Measurements from ENCODE around the gene SCGB1C2.
"Not testable (repeated sequence)": the region's sequence is repeated elsewhere in the genome, so short reads cannot be mapped to it uniquely, and the experiment has no call there.

Gene SCGB1C2

DNA sequence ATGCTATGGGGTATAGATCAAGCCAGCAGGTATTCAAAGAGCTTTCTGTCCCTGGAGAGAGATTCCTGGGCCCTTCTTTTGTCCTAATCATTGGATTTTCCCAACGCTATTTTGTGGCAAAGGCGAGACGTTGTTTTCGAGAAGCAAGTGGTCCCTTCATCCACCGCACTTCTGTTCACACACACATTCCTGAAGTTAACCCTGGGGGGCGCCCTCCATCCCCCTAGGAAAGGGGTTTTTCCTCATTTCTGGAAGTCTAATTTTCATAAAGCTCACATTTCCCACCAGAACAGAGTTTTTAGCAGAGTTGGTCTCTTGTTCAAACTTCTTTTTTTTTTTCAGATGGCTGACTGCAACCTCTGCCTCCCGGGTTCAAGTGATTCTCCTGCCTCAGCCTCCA is 11.9 kb downstream of the SCGB1C2 start:
- DNase-seq = no peak

DNA sequence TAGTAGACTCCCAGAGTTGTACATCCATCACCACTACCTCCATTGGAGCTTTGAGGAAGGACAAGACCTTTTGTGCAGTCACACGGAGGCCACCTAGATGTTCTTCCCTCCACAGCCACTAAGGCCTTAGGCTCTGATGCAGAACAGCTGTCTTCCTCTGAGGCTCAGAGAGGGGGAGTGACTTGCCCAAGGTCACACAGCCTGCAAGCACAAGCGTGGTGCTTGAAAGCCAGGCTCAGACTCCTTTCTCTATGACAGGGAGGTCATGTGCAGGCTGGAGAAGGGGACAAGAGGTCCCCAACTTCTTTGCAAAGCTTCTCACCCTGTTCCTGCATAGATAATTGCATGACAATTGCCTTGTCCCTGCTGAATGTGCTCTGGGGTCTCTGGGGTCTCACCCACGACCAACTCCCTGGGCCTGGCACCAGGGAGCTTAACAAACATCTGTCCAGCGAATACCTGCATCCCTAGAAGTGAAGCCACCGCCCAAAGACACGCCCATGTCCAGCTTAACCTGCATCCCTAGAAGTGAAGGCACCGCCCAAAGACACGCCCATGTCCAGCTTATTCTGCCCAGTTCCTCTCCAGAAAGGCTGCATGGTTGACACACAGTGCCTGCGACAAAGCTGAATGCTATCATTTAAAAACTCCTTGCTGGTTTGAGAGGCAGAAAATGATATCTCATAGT is 12.7 kb downstream of the SCGB1C2 start:
- no peak for DNase-seq

DNA sequence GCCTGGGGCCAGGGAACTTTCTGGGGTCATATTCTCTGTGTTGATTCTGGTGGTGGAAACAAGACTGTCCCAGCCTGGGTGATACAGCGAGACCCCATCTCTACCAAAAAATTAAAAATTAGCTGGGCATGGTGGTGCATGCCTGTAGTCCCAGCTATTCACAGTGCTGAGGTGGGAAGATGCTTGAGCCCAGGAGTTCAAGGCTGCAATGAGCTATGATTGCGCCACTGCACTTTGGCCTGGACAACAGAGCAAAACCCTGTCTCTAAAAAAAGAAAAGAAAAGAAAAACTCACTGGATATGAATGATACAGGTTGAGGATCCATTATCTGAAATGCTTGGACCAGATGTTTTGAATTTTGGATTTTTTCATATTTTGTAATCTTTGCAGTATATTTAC is 13.6 kb downstream of the SCGB1C2 start:
- no peak for DNase-seq

DNA sequence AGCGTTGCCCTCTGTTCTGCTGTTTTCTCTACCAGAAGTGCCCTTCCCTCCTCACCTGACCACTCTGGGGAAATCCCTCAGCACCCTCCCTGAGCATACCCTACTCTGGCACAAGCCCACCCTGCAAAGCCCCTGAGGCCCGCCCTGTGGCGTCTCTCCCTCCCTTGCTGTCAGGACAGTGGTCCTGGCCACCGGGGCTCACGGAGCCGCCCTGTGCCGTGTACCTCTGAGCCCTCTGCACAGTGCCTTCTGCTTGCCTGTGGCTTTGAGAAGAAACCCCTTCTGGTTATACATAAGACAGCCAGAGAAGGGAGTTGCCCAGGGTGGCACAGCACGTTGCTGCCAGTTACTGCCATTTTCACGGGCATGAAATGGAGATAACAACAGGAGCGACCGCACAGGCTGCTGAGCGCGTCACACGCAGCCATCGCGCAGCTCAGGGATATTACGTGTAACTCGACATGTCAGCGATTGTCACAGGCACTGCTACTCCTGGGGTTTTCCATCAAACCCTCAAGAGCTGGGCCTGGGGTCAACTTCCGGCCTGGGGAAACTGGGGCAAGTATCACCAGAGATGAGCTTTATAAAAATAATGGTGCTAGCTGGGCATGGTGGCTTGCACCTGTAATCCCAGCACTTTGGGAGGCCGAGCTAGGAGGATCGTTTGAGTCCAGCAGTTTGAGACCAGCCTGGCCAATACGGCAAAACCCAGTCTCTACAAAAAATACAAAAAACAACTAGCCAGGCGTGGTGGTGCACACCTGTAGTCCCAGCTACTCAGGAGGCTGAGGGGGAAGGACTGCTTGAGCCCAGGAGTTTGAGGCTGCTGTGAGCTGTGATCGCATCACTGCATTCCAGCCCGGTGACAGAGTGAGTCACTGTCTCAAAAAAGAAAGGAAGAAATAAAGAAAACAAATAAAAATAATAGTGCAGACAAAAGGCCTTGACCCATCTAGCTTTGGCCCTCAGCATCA is 14.8 kb downstream of the SCGB1C2 start:
- no peak for DNase-seq

DNA sequence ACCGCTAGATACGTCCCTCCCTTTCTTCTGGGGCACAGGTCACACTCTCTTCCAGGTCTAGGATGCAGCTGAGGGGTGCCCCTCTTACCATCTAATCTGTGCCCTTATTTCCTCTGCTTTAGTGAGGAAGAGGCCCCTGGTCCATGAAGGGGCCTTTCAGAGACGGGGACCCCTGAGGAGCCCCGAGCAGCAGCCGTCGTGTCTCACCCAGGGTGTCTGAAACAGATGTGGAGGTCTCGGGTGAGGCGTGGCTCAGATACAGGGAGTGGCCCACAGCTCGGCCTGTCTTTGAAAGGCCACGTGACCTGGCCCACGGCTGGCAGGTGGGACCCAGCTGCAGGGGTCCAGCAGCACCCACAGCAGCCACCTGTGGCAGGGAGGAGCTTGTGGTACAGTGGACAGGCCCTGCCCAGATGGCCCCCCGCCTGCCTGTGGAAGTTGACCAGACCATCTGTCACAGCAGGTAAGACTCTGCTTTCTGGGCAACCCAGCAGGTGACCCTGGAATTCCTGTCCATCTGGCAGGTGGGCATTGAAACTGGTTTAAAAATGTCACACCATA is 15.6 kb downstream of the SCGB1C2 start:
- no peak for DNase-seq

DNA sequence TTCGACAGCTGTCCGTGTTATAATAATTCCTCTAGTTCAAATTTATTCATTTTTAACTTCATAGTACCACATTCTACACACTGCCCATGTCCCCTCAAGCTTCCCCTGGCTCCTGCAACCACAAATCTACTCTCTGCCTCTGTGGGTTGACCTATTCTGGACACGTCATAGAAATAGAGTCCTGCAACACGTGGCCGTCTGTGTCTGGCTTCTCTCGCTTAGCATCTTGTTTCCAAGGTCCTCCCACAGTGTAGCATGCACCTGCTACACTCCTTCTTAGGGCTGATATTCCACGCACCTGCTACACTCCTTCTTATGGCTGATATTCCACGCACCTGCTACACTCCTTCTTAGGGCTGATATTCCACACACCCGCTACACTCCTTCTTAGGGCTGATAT is 16.5 kb downstream of the SCGB1C2 start:
- DNase-seq = no peak

DNA sequence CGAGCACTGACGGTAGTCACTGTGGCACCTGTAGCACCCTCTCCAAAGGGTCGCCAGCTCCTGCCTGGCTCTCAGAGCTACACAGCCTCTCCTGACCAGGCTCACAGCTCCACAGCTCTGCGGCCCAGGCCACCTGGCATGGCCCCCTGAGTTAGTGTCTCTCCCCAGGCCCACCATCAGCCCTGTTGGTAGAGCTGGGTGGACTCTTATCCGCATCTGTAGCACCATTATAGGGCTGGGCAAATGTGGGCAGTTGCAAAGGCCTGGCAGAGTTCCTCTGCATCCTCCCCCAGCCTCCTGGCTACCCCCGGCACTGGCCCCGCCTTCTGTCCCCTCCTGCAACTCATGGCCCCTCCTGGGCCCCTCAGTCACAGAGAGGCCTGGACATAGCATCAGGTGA is 18.2 kb downstream of the SCGB1C2 start:
- no peak for DNase-seq

DNA sequence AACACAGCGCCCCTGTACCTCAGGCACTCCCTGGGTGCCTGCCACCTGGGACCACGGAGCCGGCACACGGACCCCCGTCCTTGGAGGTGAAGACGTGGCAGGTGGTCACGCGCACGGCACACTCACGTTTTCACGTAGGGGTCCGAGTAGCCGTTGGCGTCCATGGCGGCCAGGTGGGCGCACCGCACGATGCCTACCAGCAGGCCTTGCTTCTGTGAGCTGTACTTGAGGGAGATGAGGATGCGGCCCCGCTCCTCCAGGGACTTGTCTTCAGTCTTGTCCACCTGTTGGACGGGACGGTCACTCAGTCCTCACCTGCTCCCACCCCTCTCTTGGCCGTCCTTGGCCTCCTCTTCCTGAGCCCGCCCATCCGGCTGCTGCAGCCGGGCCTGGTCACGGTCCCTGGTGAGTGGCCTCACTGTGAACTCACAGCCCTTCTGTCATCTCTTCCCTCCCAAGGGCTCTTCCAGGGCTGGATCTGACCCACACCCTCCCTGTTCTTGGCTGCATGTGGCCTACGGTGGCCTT is 18.8 kb downstream of the SCGB1C2 start:
- DNase-seq = no peak

DNA sequence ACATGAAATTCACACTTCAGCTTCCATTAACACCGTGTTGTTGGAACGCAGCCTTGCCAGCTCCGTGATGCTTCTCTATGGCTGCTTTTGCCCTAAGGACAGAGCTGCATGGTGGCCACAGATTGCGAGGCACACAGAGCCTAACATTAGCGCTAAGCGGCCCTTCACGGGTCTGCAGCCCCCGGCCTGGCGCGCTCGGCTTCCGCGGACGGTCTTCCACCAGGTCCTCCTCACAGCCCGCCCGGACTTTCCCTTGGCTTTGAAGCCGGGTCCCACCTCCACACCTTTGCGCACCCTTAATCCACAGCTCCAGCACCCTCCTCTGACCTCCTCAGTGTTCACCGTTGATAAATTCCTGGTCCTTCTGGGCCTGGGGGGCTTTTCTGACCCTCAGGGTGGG is 19.6 kb downstream of the SCGB1C2 start:
- DNase-seq = no peak

DNA sequence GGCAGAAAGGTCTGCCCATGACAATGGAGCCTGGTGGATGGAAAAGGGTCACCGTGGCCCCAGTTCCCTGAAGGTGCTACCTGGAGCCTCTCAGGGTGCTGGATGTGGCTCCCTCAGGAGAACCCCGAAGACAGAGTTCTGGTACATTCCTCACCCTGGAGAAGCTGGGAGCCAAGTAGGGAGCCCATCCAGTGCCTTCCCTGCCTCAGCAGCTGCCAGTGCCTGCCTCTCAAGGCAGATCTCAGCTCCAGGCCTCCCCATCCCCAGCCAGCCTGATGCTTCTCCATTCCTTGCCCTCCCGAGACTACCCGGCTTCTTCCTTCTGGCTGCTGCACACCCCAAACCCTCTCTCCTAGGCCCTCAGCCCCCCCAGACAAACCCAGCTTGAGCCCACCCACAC is 20.5 kb downstream of the SCGB1C2 start:
- DNase-seq = no peak

DNA sequence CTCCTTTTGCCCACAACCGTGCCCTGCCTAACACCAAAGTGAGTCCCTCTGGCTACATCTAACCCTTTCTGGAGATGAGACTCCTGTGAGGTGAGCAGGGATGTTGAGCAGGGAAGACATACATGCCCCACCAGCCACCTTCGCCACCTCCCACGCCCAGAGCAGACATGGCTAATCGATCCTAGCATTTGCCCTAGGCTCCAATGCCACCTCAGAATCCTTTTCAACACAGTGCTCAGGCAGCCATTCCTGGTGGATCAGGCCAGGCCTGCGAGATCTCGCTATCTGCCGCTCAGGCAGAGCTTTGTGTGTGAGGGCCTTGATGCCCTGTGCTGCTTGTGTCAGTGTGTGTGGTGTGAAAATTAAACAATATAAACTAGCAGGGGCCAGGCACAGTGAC is 21.0 kb downstream of the SCGB1C2 start:
- DNase-seq = no peak

DNA sequence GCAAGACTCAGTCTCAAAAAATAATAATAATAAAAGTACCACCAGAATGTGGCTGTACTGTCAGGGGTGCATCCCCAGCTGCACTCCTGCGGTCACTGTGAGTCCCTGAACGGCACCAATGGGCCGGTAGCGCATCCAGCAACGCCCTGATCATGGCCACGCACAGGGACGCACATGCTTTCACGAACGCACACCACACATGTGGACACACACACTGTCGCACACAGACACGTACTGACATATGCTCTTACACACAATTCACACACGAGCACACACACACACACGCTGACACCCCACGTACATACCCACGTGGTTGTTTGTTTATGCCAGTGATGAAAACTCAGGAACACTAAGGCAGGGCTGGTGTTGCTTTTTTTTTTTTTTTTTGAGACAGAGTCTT is 22.2 kb downstream of the SCGB1C2 start:
- DNase-seq = no peak

DNA sequence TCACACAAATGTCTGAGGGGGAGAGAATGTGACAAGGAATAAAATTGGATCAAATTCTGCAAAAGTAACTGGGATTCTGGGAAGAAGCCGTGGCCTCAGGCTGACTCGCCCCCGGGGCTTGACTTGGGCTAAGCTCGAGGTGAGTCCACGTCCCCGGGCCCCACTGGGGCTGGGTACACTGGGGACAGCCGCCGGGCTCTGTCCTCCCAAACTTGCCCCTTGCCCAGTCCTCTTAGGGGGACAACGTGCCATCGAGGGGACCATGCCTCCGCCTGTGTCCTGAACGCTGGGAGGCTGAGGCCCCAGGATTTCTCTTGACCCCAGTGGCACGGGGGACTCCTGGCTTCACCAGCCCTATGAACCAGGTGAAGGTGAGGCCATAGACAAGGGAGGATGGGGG is 23.0 kb downstream of the SCGB1C2 start:
- DNase-seq = no peak

DNA sequence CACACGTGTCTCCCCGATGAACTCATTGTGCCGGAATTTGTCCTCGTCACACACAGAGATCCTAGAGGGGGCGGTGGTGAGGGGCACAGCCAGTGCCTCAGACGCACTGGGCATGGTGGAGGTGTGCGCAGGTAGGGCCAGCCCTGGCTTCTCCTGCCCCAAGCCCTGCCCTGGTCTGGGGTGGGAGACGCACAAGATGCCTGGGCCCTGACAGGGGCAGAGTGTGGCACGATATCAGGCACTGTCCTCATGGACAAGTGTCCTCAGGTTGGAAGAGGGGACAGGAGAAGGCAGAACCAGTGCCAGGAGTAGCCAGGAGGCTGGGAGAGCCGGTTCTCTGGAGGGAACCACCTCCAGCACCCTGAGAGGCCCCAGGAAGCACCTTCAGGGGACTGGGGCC is 24.1 kb downstream of the SCGB1C2 start:
- no peak for DNase-seq

DNA sequence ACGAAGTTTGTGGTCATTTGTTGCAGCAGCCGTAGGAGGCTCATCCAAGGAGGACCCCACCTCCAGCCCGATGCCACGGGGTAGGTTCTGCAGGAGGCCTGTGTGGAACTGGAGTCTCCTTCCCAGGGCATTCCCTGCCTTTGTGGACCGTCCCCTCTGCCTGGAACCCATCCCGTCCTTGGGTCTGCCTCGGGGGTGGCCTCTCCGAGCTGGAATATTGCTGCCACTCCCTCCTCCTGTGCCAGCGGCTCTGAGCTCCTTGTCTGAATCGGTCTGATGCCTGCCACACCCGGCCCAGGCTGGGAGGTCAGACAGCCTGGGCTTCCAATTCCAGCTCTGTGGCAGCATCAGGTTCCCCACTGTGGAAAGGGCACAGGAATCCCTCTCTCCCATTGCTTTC is 25.3 kb downstream of the SCGB1C2 start:
- DNase-seq = no peak

DNA sequence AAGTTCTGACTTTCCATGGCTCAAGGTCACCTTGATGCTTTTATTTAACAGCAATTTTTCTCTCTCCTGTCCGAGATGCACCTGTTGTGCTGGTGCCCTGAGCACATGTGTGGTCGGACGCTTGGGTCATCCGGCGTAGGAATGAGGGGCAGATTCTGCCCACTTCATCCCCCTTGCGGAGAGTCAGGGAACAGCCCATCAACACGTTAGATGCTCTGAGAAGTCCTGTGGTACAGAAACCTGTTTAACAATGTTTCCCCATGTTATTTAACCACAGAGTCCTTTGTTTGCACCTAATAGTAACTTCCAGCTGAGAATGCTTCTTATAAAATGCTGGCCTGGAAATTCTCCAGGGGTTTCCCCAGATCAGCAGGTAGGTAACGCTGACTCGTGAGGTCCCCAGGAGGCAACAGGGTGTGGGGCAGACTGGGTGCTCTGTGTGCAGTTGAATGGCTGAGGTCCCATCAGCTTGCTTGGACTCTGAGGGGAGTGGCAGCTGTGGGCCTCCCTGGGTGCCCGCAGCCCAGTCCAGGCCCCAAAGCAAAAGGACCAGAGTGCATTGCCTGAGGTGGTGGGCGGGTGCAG is 26.2 kb downstream of the SCGB1C2 start:
- no peak for DNase-seq

DNA sequence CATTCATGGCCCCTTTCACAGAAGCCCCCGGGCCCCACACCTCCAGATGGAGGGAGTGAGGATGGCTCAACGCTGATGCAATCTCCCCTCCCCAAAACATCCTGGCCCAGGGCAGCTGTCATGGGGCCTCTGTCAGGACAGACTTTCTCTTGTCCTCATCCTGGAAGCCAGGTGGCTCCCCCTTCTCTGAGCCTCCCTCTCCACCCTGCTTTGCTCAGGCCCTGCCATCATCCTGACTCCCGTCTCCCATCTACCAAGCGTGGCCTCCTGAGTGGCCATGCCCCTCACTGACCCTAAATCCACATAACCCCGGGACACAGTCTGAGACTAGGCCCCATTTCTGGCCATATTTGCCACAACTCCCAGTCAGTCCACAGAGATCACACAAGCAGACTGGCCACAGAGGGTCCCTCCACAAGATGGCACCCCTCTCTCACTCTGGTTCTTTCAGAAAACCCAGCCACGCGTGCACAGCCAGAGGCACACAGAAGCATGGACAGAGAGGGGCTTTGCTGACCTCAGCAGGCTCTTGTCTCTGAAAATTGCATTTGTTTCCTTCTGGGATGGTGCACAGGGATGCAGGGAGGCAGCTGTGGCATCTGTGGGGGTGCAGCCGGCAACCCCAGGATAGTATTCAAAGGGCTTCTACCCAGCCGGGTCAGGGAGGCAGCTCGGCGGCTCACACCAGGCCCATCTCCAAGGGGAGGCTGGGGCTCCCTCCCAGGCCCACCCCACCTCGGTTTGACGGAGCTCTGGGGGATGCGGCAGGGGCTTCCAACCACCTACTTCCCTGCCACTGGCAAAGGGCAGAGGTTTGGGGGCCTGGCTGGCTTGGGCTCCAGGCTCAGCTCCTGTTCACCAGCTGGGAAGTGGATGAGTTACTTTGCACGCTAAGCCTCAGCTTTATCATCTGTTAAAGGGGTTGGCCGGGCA is 27.2 kb downstream of the SCGB1C2 start:
- DNase-seq = no peak

DNA sequence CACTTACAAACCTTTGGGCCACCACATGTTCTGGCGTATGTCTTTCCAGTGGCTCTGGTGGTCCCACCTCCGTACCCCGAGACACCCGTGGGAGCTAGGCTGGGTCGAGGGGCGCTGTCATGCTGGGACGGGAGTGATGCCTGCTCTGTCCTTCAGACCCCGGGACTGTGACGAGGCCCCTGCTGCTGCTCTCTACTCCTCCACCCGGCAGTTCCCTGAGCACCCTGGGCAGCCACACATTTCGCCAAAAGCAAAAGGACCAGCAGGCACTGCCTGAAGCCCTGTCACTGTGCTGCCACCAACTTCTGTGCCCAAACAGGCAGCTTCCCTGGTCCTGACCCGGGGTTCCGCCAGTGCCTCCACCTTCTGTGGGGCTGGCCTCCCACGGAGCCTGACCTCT is 28.6 kb downstream of the SCGB1C2 start:
- no peak for DNase-seq

DNA sequence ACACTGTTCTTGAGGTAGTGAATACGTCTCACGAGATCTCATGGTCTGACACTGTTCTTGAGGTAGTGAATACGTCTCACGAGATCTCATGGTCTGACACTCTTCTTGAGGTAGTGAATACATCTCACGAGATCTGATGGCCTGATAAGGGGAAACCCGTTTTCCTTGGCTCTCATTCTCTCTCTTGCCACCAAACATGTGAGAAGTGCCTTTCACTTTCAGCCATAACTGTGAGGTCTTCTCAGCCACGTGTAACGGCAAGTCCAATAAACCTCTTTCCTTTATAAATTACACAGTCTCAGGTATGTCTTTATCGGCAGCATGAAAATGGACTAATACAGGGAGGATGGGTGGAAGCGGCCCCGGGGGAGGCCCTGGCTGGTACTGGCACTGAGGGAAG is 31.2 kb downstream of the SCGB1C2 start:
- DNase-seq = not testable (repeated sequence)

DNA sequence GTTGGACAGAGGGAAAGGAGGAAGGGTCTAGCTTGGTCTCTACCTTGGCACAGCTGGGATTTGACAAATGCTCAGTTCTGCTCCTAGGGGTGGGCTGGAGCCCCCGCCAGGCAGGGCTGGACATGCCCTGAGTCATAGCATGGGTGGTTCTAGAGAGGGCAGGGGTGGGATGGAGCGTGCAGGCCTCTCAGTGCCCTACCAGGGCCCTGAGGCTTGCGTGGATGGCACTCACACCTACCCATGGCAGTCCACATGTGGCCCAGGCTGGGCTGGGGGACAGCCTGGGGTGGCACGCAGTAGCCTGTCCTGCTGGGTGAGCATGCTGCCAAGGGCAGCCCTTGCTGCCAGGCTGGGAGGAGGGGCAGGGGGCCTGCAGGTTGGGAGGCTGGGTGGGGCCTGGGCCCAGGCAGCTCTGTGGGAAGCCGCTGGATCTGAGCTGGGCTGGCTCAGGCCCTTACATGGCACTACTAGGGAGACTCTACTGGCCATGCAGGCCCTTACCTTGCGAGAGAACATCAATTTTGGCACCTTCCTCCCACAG is 32.8 kb downstream of the SCGB1C2 start:
- DNase-seq = no peak

DNA sequence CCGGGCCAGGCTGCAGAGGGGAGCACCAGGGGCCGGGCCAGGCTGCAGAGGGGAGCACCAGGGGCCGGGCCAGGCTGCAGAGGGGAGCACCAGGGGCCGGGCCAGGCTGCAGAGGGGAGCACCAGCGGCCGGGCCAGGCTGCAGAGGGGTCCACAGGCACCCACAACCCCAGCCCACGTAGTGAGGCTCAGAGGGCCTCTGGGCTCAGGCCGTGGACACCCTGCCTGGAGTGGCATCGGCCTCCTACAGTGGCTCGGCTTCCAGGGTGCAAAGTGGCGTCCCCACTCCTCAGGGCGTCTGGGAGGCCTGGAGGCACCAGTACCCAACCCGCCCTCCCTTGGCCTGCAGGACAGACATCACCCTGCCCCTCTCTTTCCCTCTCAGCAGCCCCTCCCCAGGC is 34.5 kb downstream of the SCGB1C2 start:
- DNase-seq = no peak

DNA sequence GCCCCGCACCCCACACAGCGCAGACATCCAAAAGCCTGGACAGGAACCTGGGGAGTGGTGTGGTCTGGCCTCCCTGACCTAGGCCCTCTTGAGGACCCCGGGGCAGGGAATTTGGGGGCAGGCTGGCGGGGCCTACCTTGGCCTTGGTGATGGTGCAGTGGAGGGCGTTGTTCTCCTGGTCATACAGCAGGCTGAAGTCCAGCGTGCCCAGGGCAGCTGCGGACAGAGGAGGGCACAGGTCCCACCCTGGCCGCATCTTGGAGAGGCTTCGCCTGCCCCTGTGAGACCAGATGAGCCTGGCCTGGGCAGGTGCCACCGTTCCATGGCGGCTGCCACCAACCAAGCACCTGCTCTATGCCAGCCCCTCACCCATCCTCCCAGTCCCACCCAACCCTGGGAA is 35.0 kb downstream of the SCGB1C2 start:
- no peak for DNase-seq

Measured in HCEC 1CT (cell line).